OCI-LY1 (cell line): ENCODE data around the gene FBXL17.

Experiments used
- H2AFZ ChIP-seq: fragments of 200-600 bp; sonication (generic), shearing (Covaris generic); 2 replicates; pipeline ENCODE4 v1.6.0; 2014; ENCODE audit warnings: antibody characterized with exemption, mild to moderate bottlenecking, low read length
- H3F3A ChIP-seq: fragments of 200-600 bp; sonication (generic), shearing (Covaris generic); 2 replicates; pipeline ENCODE4 v1.6.0; 2014; ENCODE audit warnings: mild to moderate bottlenecking, antibody characterized with exemption, low read length, moderate library complexity; ENCODE audit not compliant: insufficient read depth
- H3K27ac ChIP-seq: fragments of 200-600 bp; sonication (generic); 2 replicates; pipeline ENCODE4 v1.5.1; 2014; ENCODE audit warnings: low read length, mixed run types, mild to moderate bottlenecking, low read depth; ENCODE audit not compliant: poor library complexity, severe bottlenecking
- H3K27me3 ChIP-seq: fragments of 200-600 bp; sonication (generic); 2 replicates; pipeline ENCODE4 v1.6.0; 2014; ENCODE audit warnings: antibody characterized with exemption, mild to moderate bottlenecking, low read length, moderate library complexity; ENCODE audit not compliant: insufficient read depth
- H3K36me3 ChIP-seq: fragments of 200-600 bp; sonication (generic); 2 replicates; pipeline ENCODE4 v1.6.1; 2014; ENCODE audit warnings: mild to moderate bottlenecking, antibody characterized with exemption, low read length, moderate library complexity, mixed read lengths; ENCODE audit not compliant: insufficient read depth
- H3K4me1 ChIP-seq: fragments of 200-600 bp; sonication (generic); 2 replicates; pipeline ENCODE4 v1.5.1; 2014; ENCODE audit warnings: mild to moderate bottlenecking, low read length, moderate library complexity; ENCODE audit not compliant: insufficient read depth, severe bottlenecking
- H3K4me2 ChIP-seq: fragments of 200-600 bp; sonication (generic), shearing (Covaris generic); 2 replicates; pipeline ENCODE4 v1.6.1; 2014; ENCODE audit warnings: low read length
- H3K4me3 ChIP-seq: fragments of 200-600 bp; sonication (generic); 2 replicates; pipeline ENCODE4 v1.5.1; 2014; ENCODE audit warnings: low read length, low read depth, mild to moderate bottlenecking, mixed read lengths; ENCODE audit not compliant: poor library complexity, severe bottlenecking
- H3K79me2 ChIP-seq: fragments of 200-600 bp; shearing (Covaris generic); 2 replicates; pipeline ENCODE4 v1.6.1; 2016; ENCODE audit warnings: mixed run types, low read length, mixed read lengths; ENCODE audit not compliant: insufficient read depth
- H3K9ac ChIP-seq: fragments of 200-600 bp; sonication (generic), shearing (Covaris generic); 2 replicates; pipeline ENCODE4 v1.6.1; 2014; ENCODE audit warnings: mild to moderate bottlenecking, low read length, mixed read lengths
- H3K9me2 ChIP-seq: fragments of 200-600 bp; sonication (generic), shearing (Covaris generic); 2 replicates; pipeline ENCODE4 v1.6.1; 2014; ENCODE audit warnings: low read depth, mild to moderate bottlenecking, low read length, mixed read lengths
- H3K9me3 ChIP-seq: fragments of 200-600 bp; shearing (Covaris generic); 2 replicates; pipeline ENCODE4 v1.6.1; 2014; ENCODE audit warnings: low read length, mixed read lengths
- H4K20me1 ChIP-seq: fragments of 200-600 bp; sonication (generic), shearing (Covaris generic); 2 replicates; pipeline ENCODE4 v1.6.0; 2016; ENCODE audit warnings: mild to moderate bottlenecking, low read length; ENCODE audit not compliant: insufficient read depth
- CTCF ChIP-seq: fragments of 200-600 bp; sonication (generic), shearing (Covaris generic); IDR thresholded peaks from 2 replicates; pipeline ENCODE4 v1.5.1; 2017; ENCODE audit warnings: mild to moderate bottlenecking, antibody characterized with exemption, low read length, moderate library complexity, mixed read lengths
- EZH2 ChIP-seq: fragments of 200-600 bp; sonication (generic), shearing (Covaris generic); IDR thresholded peaks from 2 replicates; pipeline ENCODE4 v1.8.0; 2017; ENCODE audit warnings: borderline replicate concordance, mixed run types, mild to moderate bottlenecking, antibody characterized with exemption, low read length, moderate library complexity, mixed read lengths

The FBXL17 gene

DNA sequence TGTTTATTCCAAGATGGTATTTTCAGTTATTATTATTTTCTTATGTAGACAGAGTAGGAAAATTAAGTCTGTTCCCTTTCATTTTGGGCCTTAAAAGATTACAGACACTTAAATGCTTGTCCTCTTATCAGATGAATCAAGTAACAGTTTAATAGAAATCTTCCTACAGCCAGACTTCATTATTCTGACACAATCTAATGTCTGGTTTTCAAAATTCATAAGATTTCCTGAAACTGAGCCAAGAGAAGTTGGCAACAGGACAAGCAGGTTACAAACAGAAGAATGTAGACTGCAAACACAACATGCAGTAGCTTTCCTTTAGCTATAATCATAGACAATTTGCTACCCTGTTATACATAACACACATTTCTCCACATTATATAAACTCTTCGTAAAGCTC is 130.5 kb downstream of the FBXL17 start:
- Histone ChIP-seq H3K4me1 (no peaks in the 10 kb centered on the region), H3K9me3 (no peaks in the 10 kb centered on the region), H3F3A (no peaks in the 10 kb centered on the region), H3K9me2 (no peaks in the 10 kb centered on the region; the same call in 1 of the 2 replicates), H3K4me3 (no peak overlapping the region), H4K20me1 (no peaks in the 10 kb centered on the region), H3K36me3 (no peaks in the 10 kb centered on the region), H3K79me2 (no peaks in the 10 kb centered on the region), H3K27ac (no peak overlapping the region), H3K9ac (no peak overlapping the region), H3K4me2 (no peak overlapping the region), H2AFZ (no peak overlapping the region), H3K27me3 (no peaks in the 10 kb centered on the region)
- TF ChIP-seq EZH2 (no peak), CTCF (no peak)

- Histone ChIP-seq H3F3A (no peaks in the 10 kb centered on the region), H3K9me3 (no peaks in the 10 kb centered on the region), H4K20me1 (no peaks in the 10 kb centered on the region), H3K27ac (no peak overlapping the region), H3K9ac (no peak overlapping the region), H3K4me3 (no peak overlapping the region), H3K9me2 (no peaks in the 10 kb centered on the region; the same call in 1 of the 2 replicates), H3K4me1 (no peaks in the 10 kb centered on the region), H3K36me3 (no peaks in the 10 kb centered on the region), H3K79me2 (no peaks in the 10 kb centered on the region), H3K4me2 (no peak overlapping the region), H2AFZ (no peak overlapping the region), H3K27me3 (no peaks in the 10 kb centered on the region)
- TF ChIP-seq EZH2: no peak
- no peak for TF ChIP-seq CTCF
Observed at GRCh38 chr5:108249785-108250426, 132.0 kb downstream of the FBXL17 start.

DNA sequence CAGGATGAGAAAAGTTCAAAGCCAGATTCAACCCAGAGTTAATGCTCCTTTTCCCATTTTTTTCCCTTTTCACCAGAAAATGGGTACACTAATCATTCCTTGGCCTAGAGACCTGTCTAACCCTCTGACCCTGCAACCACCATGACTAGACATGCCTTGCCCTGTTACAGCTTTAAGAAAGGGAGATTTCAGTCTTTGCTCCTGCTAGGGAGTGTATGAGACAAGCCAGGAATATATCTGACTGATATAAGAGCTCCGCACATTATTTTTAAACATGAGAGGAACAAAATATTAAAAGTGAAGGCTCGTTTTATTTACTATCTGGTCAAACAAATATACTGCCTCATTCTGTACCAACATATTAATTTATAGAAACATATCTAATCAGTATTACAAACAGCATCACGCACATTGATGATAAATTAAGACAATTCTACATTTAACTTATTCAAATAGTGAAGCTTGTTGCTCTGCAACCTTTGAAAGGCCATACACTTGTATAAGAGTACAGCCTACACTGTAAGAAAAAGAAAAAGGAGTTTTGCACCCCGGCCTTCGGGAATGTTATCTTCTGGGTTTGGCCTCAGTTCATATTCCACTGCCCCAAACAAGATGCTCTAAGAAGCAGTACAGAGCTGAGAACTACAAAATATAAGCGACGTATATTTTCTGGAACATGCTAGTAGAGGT is 132.7 kb downstream of the FBXL17 start:
- H2AFZ ChIP-seq: no peak overlapping the region
- no peaks in the 10 kb centered on the region for H3K36me3 ChIP-seq

More for the DNA sequence above, 132.7 kb downstream of the FBXL17 start:
- Histone ChIP-seq H3K27ac (no peak overlapping the region), H3F3A (no peaks in the 10 kb centered on the region), H3K9ac (no peak overlapping the region), H3K9me2 (no peaks in the 10 kb centered on the region; the same call in 1 of the 2 replicates), H3K4me3 (no peak overlapping the region), H3K4me1 (no peaks in the 10 kb centered on the region), H3K27me3 (no peaks in the 10 kb centered on the region), H4K20me1 (no peaks in the 10 kb centered on the region), H3K9me3 (no peaks in the 10 kb centered on the region), H3K79me2 (no peaks in the 10 kb centered on the region), H3K4me2 (no peak overlapping the region)
- TF ChIP-seq CTCF: no peak
- TF ChIP-seq EZH2: no peak
